Glutamatergic neuron (in vitro differentiated cells): ENCODE data around the gene NYAP1. TPM values are rescaled to one million over a fixed set of nuclear protein-coding genes. Genes with fewer than 3 reads are reported as not detected.

Source experiments
- DNase-seq: peaks from one replicate; pipeline ENCODE4 v3.0.0; 2022
- H3K27ac Mint-ChIP-seq: one replicate; pipeline ENCODE4 v1.8.0; 2020; ENCODE audit warnings: mild to moderate bottlenecking, mixed read lengths, inconsistent platforms; ENCODE audit not compliant: unreplicated experiment
- H3K27me3 Mint-ChIP-seq: one replicate; pipeline ENCODE4 v1.8.0; 2020; ENCODE audit warnings: mild to moderate bottlenecking, moderate library complexity, mixed read lengths, inconsistent platforms; ENCODE audit not compliant: unreplicated experiment
- H3K36me3 Mint-ChIP-seq: one replicate; pipeline ENCODE4 v1.8.0; 2020; ENCODE audit warnings: mild to moderate bottlenecking, mixed read lengths, inconsistent platforms; ENCODE audit not compliant: unreplicated experiment
- H3K4me1 Mint-ChIP-seq: one replicate; pipeline ENCODE4 v1.8.0; 2020; ENCODE audit warnings: mild to moderate bottlenecking, low read depth, mixed read lengths, inconsistent platforms; ENCODE audit not compliant: unreplicated experiment
- H3K4me3 Mint-ChIP-seq: one replicate; pipeline ENCODE4 v1.8.0; 2020; ENCODE audit warnings: mild to moderate bottlenecking, mixed read lengths, inconsistent platforms; ENCODE audit not compliant: unreplicated experiment
- H3K9me3 Mint-ChIP-seq: one replicate; pipeline ENCODE4 v1.8.0; 2020; ENCODE audit warnings: mild to moderate bottlenecking, moderate library complexity, mixed read lengths, inconsistent platforms; ENCODE audit not compliant: unreplicated experiment
- CTCF ChIP-seq: fragments of 200-600 bp; sonication (generic); IDR thresholded peaks from one replicate; pipeline ENCODE4 v1.5.0; 2021; ENCODE audit not compliant: partially characterized antibody, unreplicated experiment
- total RNA-seq: library from RNA; stranded (reverse); fragmentation: NEBNext Ultra II Directional; extraction: Animal tissue kit (Norgen Biotek cat#: 25700); gene quantifications from one replicate; pipeline ENCODE4 v1.2.1, GENCODE V29; 2021; ENCODE audit not compliant: unreplicated experiment

The NYAP1 gene
- total RNA-seq, 1 donor from 2014 or later, result 36.6 TPM

- peaks cover 17% of the 10 kb centered on the region for H3K4me1 Mint-ChIP-seq
- no peak for TF ChIP-seq CTCF
- H3K36me3 Mint-ChIP-seq, result no peaks in the 10 kb centered on the region
- peak overlapping the region; percentile 76 for H3K4me3 Mint-ChIP-seq
- H3K27me3 Mint-ChIP-seq, result peaks cover 5% of the 10 kb centered on the region
- DNase-seq, result no peak
- peaks cover 7% of the 10 kb centered on the region for H3K9me3 Mint-ChIP-seq
- H3K27ac Mint-ChIP-seq, result no peak overlapping the region
These were observed 1.7 kb downstream of the NYAP1 start for GRCh38 chr7:100485471-100485876.

- peak overlapping the region; percentile 46 for H3K27ac Mint-ChIP-seq
- DNase-seq, result no peak
- peaks cover 17% of the 10 kb centered on the region for H3K4me1 Mint-ChIP-seq
- no peak for TF ChIP-seq CTCF
- H3K27me3 Mint-ChIP-seq, result peaks cover 5% of the 10 kb centered on the region
- peaks cover 7% of the 10 kb centered on the region for H3K9me3 Mint-ChIP-seq
- H3K36me3 Mint-ChIP-seq, result no peaks in the 10 kb centered on the region
- H3K4me3 Mint-ChIP-seq, result peak overlapping the region; percentile 81
These were observed 2.4 kb downstream of the NYAP1 start for GRCh38 chr7:100486111-100486636.

- H3K27ac Mint-ChIP-seq, result no peak overlapping the region
- peaks cover 17% of the 10 kb centered on the region for H3K4me1 Mint-ChIP-seq
- peaks cover 5% of the 10 kb centered on the region for H3K27me3 Mint-ChIP-seq
- no peak for DNase-seq
- peaks cover 7% of the 10 kb centered on the region for H3K9me3 Mint-ChIP-seq
- H3K36me3 Mint-ChIP-seq, result no peaks in the 10 kb centered on the region
- TF ChIP-seq CTCF, result no peak
- H3K4me3 Mint-ChIP-seq, result no peak overlapping the region
These were observed 3.2 kb downstream of the NYAP1 start for GRCh38 chr7:100486753-100487446.

GRCh38 chr7:100488333-100489095 lies 4.8 kb downstream of the NYAP1 start:
- no peaks in the 10 kb centered on the region for H3K36me3 Mint-ChIP-seq
- peaks cover 17% of the 10 kb centered on the region for H3K4me1 Mint-ChIP-seq
- H3K27ac Mint-ChIP-seq, result peak overlapping the region; percentile 59
- H3K9me3 Mint-ChIP-seq, result peaks cover 4% of the 10 kb centered on the region
- peaks cover 5% of the 10 kb centered on the region for H3K27me3 Mint-ChIP-seq
- no peak for TF ChIP-seq CTCF
- no peak overlapping the region for H3K4me3 Mint-ChIP-seq
- DNase-seq, result no peak

GRCh38 chr7:100489121-100489520 lies 5.4 kb downstream of the NYAP1 start:
- Mint-ChIP-seq H3K36me3 (no peaks in the 10 kb centered on the region), H3K27ac (peak overlapping the region; percentile 76), H3K4me3 (no peak overlapping the region), H3K27me3 (peaks cover 5% of the 10 kb centered on the region), H3K4me1 (peaks cover 17% of the 10 kb centered on the region), H3K9me3 (peaks cover 4% of the 10 kb centered on the region)
- DNase-seq, result no peak
- no peak for TF ChIP-seq CTCF
